ENCODE data around the gene ASPSCR1.

DNA sequence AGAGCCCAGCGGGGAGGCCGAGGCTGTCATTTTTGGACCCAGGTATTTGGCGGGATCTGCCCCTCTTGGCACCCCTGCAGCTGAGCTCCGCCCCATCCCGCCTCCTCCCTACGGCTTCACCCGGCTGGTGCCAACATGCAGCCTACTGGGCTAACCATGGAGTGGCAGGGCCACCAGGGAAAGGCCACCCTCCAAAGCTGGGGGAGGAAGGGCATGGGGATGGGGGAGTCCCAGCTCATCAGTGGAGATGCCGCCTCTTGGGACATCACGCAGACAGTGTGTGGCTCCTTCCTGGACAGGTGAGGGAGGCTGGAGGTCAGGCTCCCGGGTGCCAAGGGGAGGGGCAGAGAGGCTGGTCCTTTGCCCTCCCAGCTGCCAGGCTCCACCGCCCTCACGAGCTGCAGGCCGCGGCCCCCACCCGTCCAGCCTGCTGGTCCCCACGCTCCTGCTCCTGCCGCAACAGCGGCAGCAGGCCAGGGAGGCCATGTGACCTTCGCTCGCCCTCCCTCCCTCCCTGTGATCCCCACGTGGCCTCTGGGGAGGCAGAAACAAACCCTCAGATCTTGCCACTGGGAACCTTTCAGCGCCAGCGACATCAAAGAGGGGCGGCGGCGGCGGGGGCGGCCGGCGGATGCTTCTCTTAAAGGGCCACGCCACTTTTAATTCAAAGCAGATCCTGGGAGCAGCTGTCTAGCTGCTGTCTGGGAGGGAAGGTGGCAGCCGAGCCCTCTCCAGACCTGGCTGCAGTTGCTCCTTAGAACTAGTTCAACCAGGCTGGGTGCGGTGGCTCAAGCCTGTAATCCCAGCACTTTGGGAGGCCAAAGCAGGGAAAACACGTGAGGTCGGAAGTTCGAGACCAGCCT, 9.7 kb upstream of the ASPSCR1 start:
- TF ChIP-seq ISL1 (CRISPR knock-in tag; IDR thresholded peaks at IDR 0.05): no peak
- TF ChIP-seq GLIS3 (CRISPR knock-in tag; IDR thresholded peaks at IDR 0.05): no peak
- TF ChIP-seq ZNF70 (CRISPR knock-in tag; IDR thresholded peaks at IDR 0.05): 0 out of 2 replicates have a peak, but pooled peaks have one; percentile 28
- no peak for TF ChIP-seq ZFP3 (CRISPR knock-in tag; IDR thresholded peaks at IDR 0.05)
- no peak for TF ChIP-seq CSDC2 (CRISPR knock-in tag; IDR thresholded peaks at IDR 0.05)
- TF ChIP-seq, protein P1, sequence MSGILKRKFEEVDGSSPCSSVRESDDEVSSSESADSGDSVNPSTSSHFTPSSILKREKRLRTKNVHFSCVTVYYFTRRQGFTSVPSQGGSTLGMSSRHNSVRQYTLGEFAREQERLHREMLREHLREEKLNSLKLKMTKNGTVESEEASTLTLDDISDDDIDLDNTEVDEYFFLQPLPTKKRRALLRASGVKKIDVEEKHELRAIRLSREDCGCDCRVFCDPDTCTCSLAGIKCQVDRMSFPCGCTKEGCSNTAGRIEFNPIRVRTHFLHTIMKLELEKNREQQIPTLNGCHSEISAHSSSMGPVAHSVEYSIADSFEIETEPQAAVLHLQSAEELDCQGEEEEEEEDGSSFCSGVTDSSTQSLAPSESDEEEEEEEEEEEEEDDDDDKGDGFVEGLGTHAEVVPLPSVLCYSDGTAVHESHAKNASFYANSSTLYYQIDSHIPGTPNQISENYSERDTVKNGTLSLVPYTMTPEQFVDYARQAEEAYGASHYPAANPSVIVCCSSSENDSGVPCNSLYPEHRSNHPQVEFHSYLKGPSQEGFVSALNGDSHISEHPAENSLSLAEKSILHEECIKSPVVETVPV (CRISPR knock-in tag; IDR thresholded peaks at IDR 0.05): no peak
- TF ChIP-seq TOX (CRISPR knock-in tag; IDR thresholded peaks at IDR 0.05; ENCODE audit: borderline replicate concordance): no peak
- TF ChIP-seq ZC3H10 (CRISPR knock-in tag; IDR thresholded peaks at IDR 0.05): no peak
- no peak for TF ChIP-seq ESRRG (CRISPR knock-in tag; IDR thresholded peaks at IDR 0.05)
- TF ChIP-seq, protein P2, sequence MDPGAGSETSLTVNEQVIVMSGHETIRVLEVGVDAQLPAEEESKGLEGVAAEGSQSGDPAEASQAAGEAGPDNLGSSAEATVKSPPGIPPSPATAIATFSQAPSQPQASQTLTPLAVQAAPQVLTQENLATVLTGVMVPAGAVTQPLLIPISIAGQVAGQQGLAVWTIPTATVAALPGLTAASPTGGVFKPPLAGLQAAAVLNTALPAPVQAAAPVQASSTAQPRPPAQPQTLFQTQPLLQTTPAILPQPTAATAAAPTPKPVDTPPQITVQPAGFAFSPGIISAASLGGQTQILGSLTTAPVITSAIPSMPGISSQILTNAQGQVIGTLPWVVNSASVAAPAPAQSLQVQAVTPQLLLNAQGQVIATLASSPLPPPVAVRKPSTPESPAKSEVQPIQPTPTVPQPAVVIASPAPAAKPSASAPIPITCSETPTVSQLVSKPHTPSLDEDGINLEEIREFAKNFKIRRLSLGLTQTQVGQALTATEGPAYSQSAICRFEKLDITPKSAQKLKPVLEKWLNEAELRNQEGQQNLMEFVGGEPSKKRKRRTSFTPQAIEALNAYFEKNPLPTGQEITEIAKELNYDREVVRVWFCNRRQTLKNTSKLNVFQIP (CRISPR knock-in tag; IDR thresholded peaks at IDR 0.05; ENCODE audit: borderline replicate concordance, low read depth): no peak
- TF ChIP-seq SNAI2 (CRISPR knock-in tag; IDR thresholded peaks at IDR 0.05): no peak
- TF ChIP-seq TCF4 (CRISPR knock-in tag; IDR thresholded peaks at IDR 0.05; ENCODE audit: borderline replicate concordance): peak; percentile 45; the same call in 1 of the 2 replicates
- TF ChIP-seq, protein P3, sequence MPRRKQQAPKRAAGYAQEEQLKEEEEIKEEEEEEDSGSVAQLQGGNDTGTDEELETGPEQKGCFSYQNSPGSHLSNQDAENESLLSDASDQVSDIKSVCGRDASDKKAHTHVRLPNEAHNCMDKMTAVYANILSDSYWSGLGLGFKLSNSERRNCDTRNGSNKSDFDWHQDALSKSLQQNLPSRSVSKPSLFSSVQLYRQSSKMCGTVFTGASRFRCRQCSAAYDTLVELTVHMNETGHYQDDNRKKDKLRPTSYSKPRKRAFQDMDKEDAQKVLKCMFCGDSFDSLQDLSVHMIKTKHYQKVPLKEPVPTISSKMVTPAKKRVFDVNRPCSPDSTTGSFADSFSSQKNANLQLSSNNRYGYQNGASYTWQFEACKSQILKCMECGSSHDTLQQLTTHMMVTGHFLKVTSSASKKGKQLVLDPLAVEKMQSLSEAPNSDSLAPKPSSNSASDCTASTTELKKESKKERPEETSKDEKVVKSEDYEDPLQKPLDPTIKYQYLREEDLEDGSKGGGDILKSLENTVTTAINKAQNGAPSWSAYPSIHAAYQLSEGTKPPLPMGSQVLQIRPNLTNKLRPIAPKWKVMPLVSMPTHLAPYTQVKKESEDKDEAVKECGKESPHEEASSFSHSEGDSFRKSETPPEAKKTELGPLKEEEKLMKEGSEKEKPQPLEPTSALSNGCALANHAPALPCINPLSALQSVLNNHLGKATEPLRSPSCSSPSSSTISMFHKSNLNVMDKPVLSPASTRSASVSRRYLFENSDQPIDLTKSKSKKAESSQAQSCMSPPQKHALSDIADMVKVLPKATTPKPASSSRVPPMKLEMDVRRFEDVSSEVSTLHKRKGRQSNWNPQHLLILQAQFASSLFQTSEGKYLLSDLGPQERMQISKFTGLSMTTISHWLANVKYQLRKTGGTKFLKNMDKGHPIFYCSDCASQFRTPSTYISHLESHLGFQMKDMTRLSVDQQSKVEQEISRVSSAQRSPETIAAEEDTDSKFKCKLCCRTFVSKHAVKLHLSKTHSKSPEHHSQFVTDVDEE (CRISPR knock-in tag; IDR thresholded peaks at IDR 0.05): no peak
